Glutamatergic neuron (in vitro differentiated cells): ENCODE measurements around the gene DNMT1. TPM values are rescaled to one million over a fixed set of nuclear protein-coding genes. Genes with fewer than 3 reads are reported as not detected.

Source experiments
- DNase-seq: peaks from one replicate; pipeline ENCODE4 v3.0.0; 2022
- H3K27ac Mint-ChIP-seq: one replicate; pipeline ENCODE4 v1.8.0; 2020; ENCODE audit warnings: mild to moderate bottlenecking, mixed read lengths, inconsistent platforms; ENCODE audit not compliant: unreplicated experiment
- H3K27me3 Mint-ChIP-seq: one replicate; pipeline ENCODE4 v1.8.0; 2020; ENCODE audit warnings: mild to moderate bottlenecking, moderate library complexity, mixed read lengths, inconsistent platforms; ENCODE audit not compliant: unreplicated experiment
- H3K36me3 Mint-ChIP-seq: one replicate; pipeline ENCODE4 v1.8.0; 2020; ENCODE audit warnings: mild to moderate bottlenecking, mixed read lengths, inconsistent platforms; ENCODE audit not compliant: unreplicated experiment
- H3K4me1 Mint-ChIP-seq: one replicate; pipeline ENCODE4 v1.8.0; 2020; ENCODE audit warnings: mild to moderate bottlenecking, low read depth, mixed read lengths, inconsistent platforms; ENCODE audit not compliant: unreplicated experiment
- H3K4me3 Mint-ChIP-seq: one replicate; pipeline ENCODE4 v1.8.0; 2020; ENCODE audit warnings: mild to moderate bottlenecking, mixed read lengths, inconsistent platforms; ENCODE audit not compliant: unreplicated experiment
- H3K9me3 Mint-ChIP-seq: one replicate; pipeline ENCODE4 v1.8.0; 2020; ENCODE audit warnings: mild to moderate bottlenecking, moderate library complexity, mixed read lengths, inconsistent platforms; ENCODE audit not compliant: unreplicated experiment
- CTCF ChIP-seq: fragments of 200-600 bp; sonication (generic); IDR thresholded peaks from one replicate; pipeline ENCODE4 v1.5.0; 2021; ENCODE audit not compliant: partially characterized antibody, unreplicated experiment
- total RNA-seq: library from RNA; stranded (reverse); fragmentation: NEBNext Ultra II Directional; extraction: Animal tissue kit (Norgen Biotek cat#: 25700); gene quantifications from one replicate; pipeline ENCODE4 v1.2.1, GENCODE V29; 2021; ENCODE audit not compliant: unreplicated experiment

The DNMT1 gene
- total RNA-seq, 1 donor from 2014 or later, result 129 TPM

- H3K9me3 Mint-ChIP-seq, result no peaks in the 10 kb centered on the region
- no peak for DNase-seq
- no peaks in the 10 kb centered on the region for H3K4me1 Mint-ChIP-seq
- no peak for TF ChIP-seq CTCF
- H3K27me3 Mint-ChIP-seq, result peaks cover 2% of the 10 kb centered on the region
- no peak overlapping the region for H3K4me3 Mint-ChIP-seq
- H3K36me3 Mint-ChIP-seq, result peaks cover 9% of the 10 kb centered on the region
- no peak overlapping the region for H3K27ac Mint-ChIP-seq
Observed at GRCh38 chr19:10146142-10146541, 48.6 kb downstream of the DNMT1 start.

- H3K4me3 Mint-ChIP-seq, result no peak overlapping the region
- no peak for DNase-seq
- no peak for TF ChIP-seq CTCF
- H3K4me1 Mint-ChIP-seq, result no peaks in the 10 kb centered on the region
- H3K27ac Mint-ChIP-seq, result no peak overlapping the region
- no peaks in the 10 kb centered on the region for H3K9me3 Mint-ChIP-seq
- peaks cover 4% of the 10 kb centered on the region for H3K36me3 Mint-ChIP-seq
- H3K27me3 Mint-ChIP-seq, result peaks cover 2% of the 10 kb centered on the region
Observed at GRCh38 chr19:10145031-10145430, 49.7 kb downstream of the DNMT1 start.

- TF ChIP-seq CTCF, result no peak
- H3K36me3 Mint-ChIP-seq, result peaks cover 4% of the 10 kb centered on the region
- no peak overlapping the region for H3K4me3 Mint-ChIP-seq
- no peaks in the 10 kb centered on the region for H3K9me3 Mint-ChIP-seq
- no peaks in the 10 kb centered on the region for H3K4me1 Mint-ChIP-seq
- DNase-seq, result no peak
- H3K27ac Mint-ChIP-seq, result no peak overlapping the region
- peaks cover 2% of the 10 kb centered on the region for H3K27me3 Mint-ChIP-seq
Observed at GRCh38 chr19:10144361-10144760, 50.4 kb downstream of the DNMT1 start.

- Mint-ChIP-seq H3K9me3 (peaks cover under 1% of the 10 kb centered on the region), H3K4me3 (no peak overlapping the region), H3K36me3 (peaks cover 4% of the 10 kb centered on the region), H3K4me1 (peaks cover 1% of the 10 kb centered on the region), H3K27me3 (peaks cover 5% of the 10 kb centered on the region), H3K27ac (no peak overlapping the region)
- no peak for TF ChIP-seq CTCF
- DNase-seq, result no peak
Observed at GRCh38 chr19:10143681-10144080, 51.1 kb downstream of the DNMT1 start.

GRCh38 chr19:10142701-10143375 is 51.9 kb downstream of the DNMT1 start:
- peaks cover 4% of the 10 kb centered on the region for H3K36me3 Mint-ChIP-seq
- H3K9me3 Mint-ChIP-seq, result peaks cover 3% of the 10 kb centered on the region
- H3K4me1 Mint-ChIP-seq, result peaks cover 1% of the 10 kb centered on the region
- H3K27ac Mint-ChIP-seq, result no peak overlapping the region
- no peak for TF ChIP-seq CTCF
- peaks cover 7% of the 10 kb centered on the region for H3K27me3 Mint-ChIP-seq
- H3K4me3 Mint-ChIP-seq, result no peak overlapping the region
- DNase-seq, result no peak
